Natural killer cell (primary cell): ENCODE results near the gene ZRANB1. TPM values are rescaled to one million over a fixed set of nuclear protein-coding genes. Genes with fewer than 3 reads are reported as not detected.

Source experiments
- ATAC-seq, 3 donors: fragments of 150-1000 bp in 2 of 3; fragments of 200-7000 bp in 1 of 3; cut with Tn5 transposase; 1 replicate in 1 of 3; 2 replicates in 2 of 3; pipeline ENCODE4 v1.10.0; 2021; ENCODE audit warnings: mild to moderate bottlenecking in 2 of 3, moderate library complexity in 2 of 3
- DNase-seq, 2 donors: peaks; one replicate each; pipeline versions ENCODE4 v3.0.0 to v3.0.0-alpha.2; 2013 to 2021; ENCODE audit warnings: mixed read lengths in 1 of 2
- H3K27ac ChIP-seq: one replicate; pipeline ENCODE4 v1.5.1; 2013; ENCODE audit warnings: mild to moderate bottlenecking, low read length
- H3K27me3 ChIP-seq: one replicate; pipeline ENCODE4 v1.6.1; 2013; ENCODE audit warnings: low read length; ENCODE audit not compliant: control insufficient read depth, insufficient read depth
- H3K36me3 ChIP-seq: one replicate; pipeline ENCODE4 v1.6.1; 2013; ENCODE audit warnings: low read length; ENCODE audit not compliant: control insufficient read depth, insufficient read depth
- H3K4me1 ChIP-seq: one replicate; pipeline ENCODE4 v1.6.1; 2013; ENCODE audit warnings: low read length; ENCODE audit not compliant: control insufficient read depth, insufficient read depth
- H3K4me3 ChIP-seq: one replicate; pipeline ENCODE4 v1.5.1; 2013; ENCODE audit warnings: low read length
- H3K9me3 ChIP-seq: one replicate; pipeline ENCODE4 v1.6.1; 2013; ENCODE audit warnings: low read length; ENCODE audit not compliant: control insufficient read depth, insufficient read depth
- H3K27ac Mint-ChIP-seq, 2 donors: one replicate each; pipeline ENCODE4 v1.8.0; 2022; ENCODE audit warnings: mild to moderate bottlenecking in 2 of 2, mixed read lengths in 2 of 2, moderate library complexity in 1 of 2
- H3K27me3 Mint-ChIP-seq, 2 donors: one replicate each; pipeline ENCODE4 v1.8.0; 2022; ENCODE audit warnings: low read depth in 2 of 2, mixed read lengths in 2 of 2
- H3K36me3 Mint-ChIP-seq: one replicate; pipeline ENCODE4 v1.8.0; 2022; ENCODE audit warnings: mixed read lengths
- H3K4me1 Mint-ChIP-seq, 2 donors: one replicate each; pipeline ENCODE4 v1.8.0; 2022; ENCODE audit warnings: mixed read lengths in 2 of 2
- H3K4me3 Mint-ChIP-seq: one replicate; pipeline ENCODE4 v1.8.0; 2022; ENCODE audit warnings: mild to moderate bottlenecking, moderate library complexity, mixed read lengths
- H3K9me3 Mint-ChIP-seq, 2 donors: one replicate each; pipeline ENCODE4 v1.8.0; 2022; ENCODE audit warnings: mixed read lengths in 2 of 2
- WGBS: methylation state at CpG from one replicate; pipeline ENCODE4 v1.1.7; 2013; ENCODE audit warnings: missing lambda C conversion rate; ENCODE audit not compliant: insufficient coverage; 5-methylcytosine and 5-hydroxymethylcytosine counted together
- intact Hi-C: fragments of 100-400 bp; cut with micrococcal nuclease; formaldehyde crosslinking; loops from one replicate; pipeline ENCODE4 v1.14.2; 2022
- total RNA-seq, 4 donors: library from RNA; stranded (reverse); fragments of 120-200 nt in 1 of 4; gene quantifications; one replicate each; pipeline versions ENCODE4 v1.2.3 to v1.2.4, GENCODE V29; 2013 to 2022
- TF ChIP-seq, protein P1 (sequence below): fragments of 200-600 bp; IDR thresholded peaks from one replicate; pipeline ENCODE4 v1.8.0; 2022; ENCODE audit warnings: antibody characterized with exemption

The ZRANB1 gene
- total RNA-seq, 3 donors from 2014 or later (not counting 1 experiment from before 2014, with no cell fraction given), result 18.0 to 20.5 (median 18.8) TPM

DNA sequence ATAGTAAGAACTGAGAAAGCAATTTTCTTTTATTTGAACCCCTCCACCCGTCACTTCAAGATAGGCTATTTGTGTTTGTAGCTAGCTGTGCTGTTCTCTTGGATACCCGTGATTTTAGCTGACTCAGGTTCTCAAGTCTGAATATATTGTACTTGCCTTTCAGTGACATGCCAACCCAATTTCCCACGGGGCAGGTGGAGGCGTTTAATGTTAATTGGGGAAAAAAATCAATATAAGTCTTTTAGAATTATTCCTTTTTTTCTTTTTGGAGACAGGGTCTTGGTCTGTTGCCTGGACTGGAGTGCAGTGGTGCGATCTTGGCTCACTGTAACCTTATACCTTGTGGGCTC, 36.4 kb downstream of the ZRANB1 start:
- no peak for DNase-seq
- ATAC-seq, result no peak
- peak overlapping the region in 1 of 2 donors; percentile 71 for H3K27ac Mint-ChIP-seq
- H3K9me3 Mint-ChIP-seq, result no peaks in the 10 kb centered on the region
- no peaks in the 10 kb centered on the region for H3K9me3 ChIP-seq
- no peaks in the 10 kb centered on the region for H3K36me3 Mint-ChIP-seq
- H3K27me3 Mint-ChIP-seq, result no peaks in the 10 kb centered on the region
- peaks cover 26% of the 10 kb centered on the region for H3K4me1 ChIP-seq
- no peak overlapping the region for H3K4me3 ChIP-seq
- no peak overlapping the region for H3K27ac ChIP-seq
- H3K27me3 ChIP-seq, result no peaks in the 10 kb centered on the region
- H3K4me1 Mint-ChIP-seq, result peaks cover 42 to 50% of the 10 kb centered on the region in 2 donors
- TF ChIP-seq, protein P1, sequence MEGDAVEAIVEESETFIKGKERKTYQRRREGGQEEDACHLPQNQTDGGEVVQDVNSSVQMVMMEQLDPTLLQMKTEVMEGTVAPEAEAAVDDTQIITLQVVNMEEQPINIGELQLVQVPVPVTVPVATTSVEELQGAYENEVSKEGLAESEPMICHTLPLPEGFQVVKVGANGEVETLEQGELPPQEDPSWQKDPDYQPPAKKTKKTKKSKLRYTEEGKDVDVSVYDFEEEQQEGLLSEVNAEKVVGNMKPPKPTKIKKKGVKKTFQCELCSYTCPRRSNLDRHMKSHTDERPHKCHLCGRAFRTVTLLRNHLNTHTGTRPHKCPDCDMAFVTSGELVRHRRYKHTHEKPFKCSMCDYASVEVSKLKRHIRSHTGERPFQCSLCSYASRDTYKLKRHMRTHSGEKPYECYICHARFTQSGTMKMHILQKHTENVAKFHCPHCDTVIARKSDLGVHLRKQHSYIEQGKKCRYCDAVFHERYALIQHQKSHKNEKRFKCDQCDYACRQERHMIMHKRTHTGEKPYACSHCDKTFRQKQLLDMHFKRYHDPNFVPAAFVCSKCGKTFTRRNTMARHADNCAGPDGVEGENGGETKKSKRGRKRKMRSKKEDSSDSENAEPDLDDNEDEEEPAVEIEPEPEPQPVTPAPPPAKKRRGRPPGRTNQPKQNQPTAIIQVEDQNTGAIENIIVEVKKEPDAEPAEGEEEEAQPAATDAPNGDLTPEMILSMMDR, result no peak
- intact Hi-C loops, result loop anchor here (5.0 kb wide), 1 partner anchor 61 kb away; no protein-coding TSS in a partner anchor
- H3K4me3 Mint-ChIP-seq, result no peak overlapping the region
- peaks cover 33% of the 10 kb centered on the region for H3K36me3 ChIP-seq
- 94% methylated on average over 3 of the region's 5 CpGs for WGBS

DNA sequence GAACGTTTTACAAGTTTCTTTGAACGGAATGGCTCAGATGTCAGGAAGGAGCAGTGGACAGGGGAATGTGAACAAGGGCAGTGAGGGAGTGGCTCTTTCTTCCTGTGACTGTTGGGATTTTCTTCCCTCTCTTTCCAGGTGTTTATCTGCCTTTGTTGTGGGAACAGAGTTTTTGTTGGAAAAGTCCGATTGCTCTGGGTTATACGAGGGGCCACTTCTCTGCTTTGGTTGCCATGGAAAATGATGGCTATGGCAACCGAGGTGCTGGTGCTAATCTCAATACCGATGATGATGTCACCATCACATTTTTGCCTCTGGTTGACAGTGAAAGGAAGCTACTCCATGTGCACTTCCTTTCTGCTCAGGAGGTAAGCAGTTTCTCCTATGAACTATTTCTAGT, 41.4 kb downstream of the ZRANB1 start:
- Mint-ChIP-seq H3K9me3 (no peaks in the 10 kb centered on the region), H3K4me1 (peaks cover 22 to 33% of the 10 kb centered on the region in 2 donors), H3K4me3 (no peak overlapping the region), H3K27ac (peak overlapping the region; percentile 43 to 61), H3K27me3 (no peaks in the 10 kb centered on the region), H3K36me3 (peaks cover 8% of the 10 kb centered on the region)
- TF ChIP-seq, protein P1, result no peak
- no peak overlapping the region for H3K4me3 ChIP-seq
- peak in 1 of 3 donors; percentile 24 for ATAC-seq
- WGBS, result 77% methylated on average over 6 of the region's 6 CpGs
- no peak for DNase-seq
- no peaks in the 10 kb centered on the region for H3K9me3 ChIP-seq
- intact Hi-C loops, result no loop called here
- peaks cover 70% of the 10 kb centered on the region for H3K36me3 ChIP-seq
- H3K27ac ChIP-seq, result no peak overlapping the region
- H3K4me1 ChIP-seq, result no peaks in the 10 kb centered on the region
- H3K27me3 ChIP-seq, result no peaks in the 10 kb centered on the region

DNA sequence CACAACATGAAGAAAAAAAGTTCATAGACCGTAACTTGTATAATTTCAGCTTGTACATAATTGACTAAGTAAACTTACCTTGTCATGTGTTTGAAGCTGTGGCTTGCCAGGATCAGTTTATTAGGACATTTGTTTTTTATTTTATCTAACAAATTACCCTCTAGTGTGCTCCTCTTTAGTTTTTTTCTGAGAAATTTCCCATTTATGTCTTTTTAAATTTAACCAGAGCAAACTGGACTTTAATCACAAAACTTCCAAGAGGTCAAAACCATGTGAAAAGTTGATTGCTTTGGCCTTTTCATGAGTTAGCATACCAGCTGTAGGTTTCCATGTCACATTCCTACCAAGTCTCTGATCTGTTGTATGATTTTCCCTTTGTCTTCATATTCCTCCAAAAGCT, 42.5 kb downstream of the ZRANB1 start:
- no peaks in the 10 kb centered on the region for H3K27me3 Mint-ChIP-seq
- TF ChIP-seq, protein P1, result no peak
- H3K27me3 ChIP-seq, result no peaks in the 10 kb centered on the region
- no peak overlapping the region for H3K4me3 ChIP-seq
- H3K9me3 ChIP-seq, result no peaks in the 10 kb centered on the region
- peaks cover 11% of the 10 kb centered on the region for H3K36me3 Mint-ChIP-seq
- intact Hi-C loops, result no loop called here
- H3K4me3 Mint-ChIP-seq, result no peak overlapping the region
- ATAC-seq (no peak), DNase-seq (no peak)
- H3K36me3 ChIP-seq, result peaks cover 65% of the 10 kb centered on the region
- H3K27ac ChIP-seq, result no peak overlapping the region
- H3K4me1 Mint-ChIP-seq, result peaks cover 19 to 29% of the 10 kb centered on the region in 2 donors
- WGBS, result no CpG with 5 or more reads among the region's 1 CpG
- H3K4me1 ChIP-seq, result no peaks in the 10 kb centered on the region
- H3K9me3 Mint-ChIP-seq, result no peaks in the 10 kb centered on the region
- H3K27ac Mint-ChIP-seq, result peak overlapping the region; percentile 35 to 61

DNA sequence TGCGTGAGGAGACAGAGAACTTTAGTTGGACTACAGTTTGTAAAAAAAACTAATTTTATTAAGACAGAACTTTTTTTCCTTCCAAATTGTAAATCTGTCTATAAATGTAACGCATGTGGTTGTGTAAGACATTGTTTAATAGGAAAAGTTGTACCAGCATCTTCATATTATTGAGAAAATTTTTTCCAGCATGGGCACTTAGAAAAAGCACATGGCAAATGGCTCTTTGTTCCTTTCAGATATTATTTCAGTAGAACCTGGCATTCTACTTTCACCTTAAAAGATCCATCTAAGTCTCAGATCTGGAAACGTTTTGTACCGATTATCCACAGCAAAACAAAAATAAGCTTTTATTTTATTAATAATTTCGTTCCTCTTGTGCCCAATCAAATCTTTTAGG, 43.2 kb downstream of the ZRANB1 start:
- H3K9me3 ChIP-seq, result no peaks in the 10 kb centered on the region
- 92% methylated on average over 2 of the region's 5 CpGs for WGBS
- TF ChIP-seq, protein P1, result no peak

More for the DNA sequence above, 43.2 kb downstream of the ZRANB1 start:
- ATAC-seq (no peak), DNase-seq (no peak)
- Mint-ChIP-seq H3K27me3 (no peaks in the 10 kb centered on the region), H3K36me3 (peaks cover 13% of the 10 kb centered on the region), H3K27ac (peak overlapping the region; percentile 36 to 61), H3K4me1 (peaks cover 21 to 30% of the 10 kb centered on the region in 2 donors), H3K4me3 (no peak overlapping the region), H3K9me3 (no peaks in the 10 kb centered on the region)
- intact Hi-C loops, result no loop called here
- no peak overlapping the region for H3K27ac ChIP-seq
- H3K27me3 ChIP-seq, result no peaks in the 10 kb centered on the region
- H3K4me3 ChIP-seq, result no peak overlapping the region
- no peaks in the 10 kb centered on the region for H3K4me1 ChIP-seq
- H3K36me3 ChIP-seq, result peaks cover 66% of the 10 kb centered on the region
